Kidney (tissue), 14 donors: ENCODE measurements around the gene EML6. TPM values are rescaled to one million over a fixed set of nuclear protein-coding genes. Genes with fewer than 3 reads are reported as not detected.

ENCODE experiments used
- DNase-seq, 5 donors: peaks; one replicate each; pipeline ENCODE4 v3.0.0-alpha.2; 2013 to 2020
- FAIRE-seq: peaks from 2 replicates; lab custom pipeline; 2012; peaks lifted over from hg19 to GRCh38; lab: Jason Lieb, UNC
- H3K27ac ChIP-seq, 2 donors: one replicate each; pipeline ENCODE4 v1.7.0; 2013; ENCODE audit warnings: low read depth in 2 of 2, low read length in 2 of 2, inconsistent platforms in 1 of 2
- H3K27me3 ChIP-seq: one replicate; pipeline ENCODE4 v1.7.1; 2013; ENCODE audit warnings: low read length, inconsistent platforms; ENCODE audit not compliant: control insufficient read depth, insufficient read depth
- H3K36me3 ChIP-seq, 3 donors: one replicate each; pipeline versions ENCODE4 v1.7.0 to v1.7.1; 2013; ENCODE audit warnings: low read length in 3 of 3, control low read depth in 1 of 3, inconsistent platforms in 1 of 3; ENCODE audit not compliant: insufficient read depth in 3 of 3, control insufficient read depth in 2 of 3
- H3K4me1 ChIP-seq, 3 donors: one replicate each; pipeline versions ENCODE4 v1.7.0 to v1.7.1; 2013; ENCODE audit warnings: low read length in 3 of 3, inconsistent platforms in 1 of 3, low read depth in 1 of 3; ENCODE audit not compliant: control insufficient read depth in 2 of 3, insufficient read depth in 2 of 3
- H3K4me3 ChIP-seq, 3 donors: one replicate each; pipeline versions ENCODE4 v1.7.0 to v1.8.1; 2013; ENCODE audit warnings: low read length in 3 of 3, control low read depth in 1 of 3, inconsistent platforms in 1 of 3
- H3K9ac ChIP-seq, 3 donors: one replicate each; pipeline versions ENCODE4 v1.7.0 to v1.7.1; 2013; ENCODE audit warnings: low read length in 3 of 3, control low read depth in 1 of 3, inconsistent platforms in 1 of 3
- H3K9me3 ChIP-seq, 3 donors: one replicate each; pipeline versions ENCODE4 v1.7.0 to v1.7.1; 2013; ENCODE audit warnings: low read length in 3 of 3, control low read depth in 1 of 3, inconsistent platforms in 1 of 3; ENCODE audit not compliant: control insufficient read depth in 2 of 3, insufficient read depth in 1 of 3
- intact Hi-C: fragments of 100-400 bp; cut with DNase I; formaldehyde crosslinking; loops from one replicate; pipeline ENCODE4 v1.11.1; 2022
- polyA plus RNA-seq: library from polyadenylated mRNA; stranded (reverse); fragments of 350-450 nt; fragmentation: Illumina TruSeq; extraction: RNeasy Lipid Tissue Mini Kit (QIAGEN cat#74804); gene quantifications from one replicate; pipeline ENCODE4 v1.2.3, GENCODE V29; 2014; ENCODE audit warnings: low read depth, low replicate concordance; ENCODE audit not compliant: insufficient read depth
- total RNA-seq: library from RNA; stranded (reverse); fragmentation: NEBNext Ultra II Directional; extraction: Animal tissue kit (Norgen Biotek cat#: 25700); gene quantifications from one replicate; pipeline ENCODE4 v1.2.1, GENCODE V29; 2021
- TF ChIP-seq, protein P1 (sequence below): IDR thresholded peaks from 3 replicates; pipeline ENCODE4 v1.5.1; 2012; ENCODE audit warnings: mild to moderate bottlenecking, moderate library complexity, borderline replicate concordance; ENCODE audit not compliant: insufficient read depth; ENCODE audit errors: extremely low read depth
- donor health status: control.
- donor health status: control.
- donor health status: control.
- donor health status: control.
- donor health status: control.
- donor health status: DM: yes; HTN: yes; CAD: no.
- donor health status: Normal renal cell carcinoma (clear cell type).

Gene EML6
- total and polyA plus RNA-seq, 2 donors from 2014 or later = 1.7 to 3.1 TPM

DNA sequence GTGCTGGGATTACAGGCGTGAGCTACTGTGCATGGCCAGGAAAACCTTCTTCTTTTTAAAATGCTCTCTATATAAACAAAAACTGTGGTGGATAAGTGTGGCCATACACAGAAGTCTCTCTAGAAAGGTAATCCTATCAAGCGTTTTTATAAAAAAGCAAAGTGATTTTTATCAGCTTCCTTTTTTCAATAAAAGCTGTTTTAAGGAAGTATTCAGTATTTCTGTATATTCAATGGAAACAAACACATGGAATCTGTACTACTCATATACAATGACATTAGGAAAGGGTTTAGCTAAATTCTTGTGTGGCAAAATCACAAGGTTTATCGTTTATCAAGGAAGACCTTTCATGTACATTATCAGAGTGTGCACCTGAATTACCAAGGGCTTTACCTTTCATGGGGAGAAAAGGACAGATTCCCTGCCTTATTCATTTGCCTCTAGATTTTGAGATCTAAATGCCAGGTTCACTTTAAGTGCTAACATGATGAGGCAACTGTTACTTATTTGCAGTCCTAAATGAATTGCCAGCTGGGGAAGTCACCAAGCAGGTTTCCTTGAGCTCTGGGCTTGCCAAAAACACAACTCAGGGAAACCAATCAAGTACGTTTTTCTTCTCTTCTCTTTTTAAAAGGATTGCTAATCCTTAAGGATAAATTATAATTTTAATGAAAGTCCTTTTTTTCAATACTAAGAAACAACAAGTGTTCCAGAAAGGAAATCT, 256.0 kb downstream of the EML6 start:
- FAIRE-seq (no peak), DNase-seq (peak in 4 of 5 donors; percentile 23 to 81 (median 54))
- Histone ChIP-seq H3K9ac (no peak overlapping the region), H3K4me1 (peaks cover 2 to 26% (median 13%) of the 10 kb centered on the region in 3 donors), H3K27me3 (no peaks in the 10 kb centered on the region), H3K36me3 (peaks cover 0 to 3% (median 0%) of the 10 kb centered on the region in 3 donors), H3K27ac (peak overlapping the region in 1 of 2 donors; percentile 41), H3K4me3 (no peak overlapping the region), H3K9me3 (no peaks in the 10 kb centered on the region)
- intact Hi-C loops = no loop called here
- TF ChIP-seq, protein P1, sequence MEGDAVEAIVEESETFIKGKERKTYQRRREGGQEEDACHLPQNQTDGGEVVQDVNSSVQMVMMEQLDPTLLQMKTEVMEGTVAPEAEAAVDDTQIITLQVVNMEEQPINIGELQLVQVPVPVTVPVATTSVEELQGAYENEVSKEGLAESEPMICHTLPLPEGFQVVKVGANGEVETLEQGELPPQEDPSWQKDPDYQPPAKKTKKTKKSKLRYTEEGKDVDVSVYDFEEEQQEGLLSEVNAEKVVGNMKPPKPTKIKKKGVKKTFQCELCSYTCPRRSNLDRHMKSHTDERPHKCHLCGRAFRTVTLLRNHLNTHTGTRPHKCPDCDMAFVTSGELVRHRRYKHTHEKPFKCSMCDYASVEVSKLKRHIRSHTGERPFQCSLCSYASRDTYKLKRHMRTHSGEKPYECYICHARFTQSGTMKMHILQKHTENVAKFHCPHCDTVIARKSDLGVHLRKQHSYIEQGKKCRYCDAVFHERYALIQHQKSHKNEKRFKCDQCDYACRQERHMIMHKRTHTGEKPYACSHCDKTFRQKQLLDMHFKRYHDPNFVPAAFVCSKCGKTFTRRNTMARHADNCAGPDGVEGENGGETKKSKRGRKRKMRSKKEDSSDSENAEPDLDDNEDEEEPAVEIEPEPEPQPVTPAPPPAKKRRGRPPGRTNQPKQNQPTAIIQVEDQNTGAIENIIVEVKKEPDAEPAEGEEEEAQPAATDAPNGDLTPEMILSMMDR = no peak

DNA sequence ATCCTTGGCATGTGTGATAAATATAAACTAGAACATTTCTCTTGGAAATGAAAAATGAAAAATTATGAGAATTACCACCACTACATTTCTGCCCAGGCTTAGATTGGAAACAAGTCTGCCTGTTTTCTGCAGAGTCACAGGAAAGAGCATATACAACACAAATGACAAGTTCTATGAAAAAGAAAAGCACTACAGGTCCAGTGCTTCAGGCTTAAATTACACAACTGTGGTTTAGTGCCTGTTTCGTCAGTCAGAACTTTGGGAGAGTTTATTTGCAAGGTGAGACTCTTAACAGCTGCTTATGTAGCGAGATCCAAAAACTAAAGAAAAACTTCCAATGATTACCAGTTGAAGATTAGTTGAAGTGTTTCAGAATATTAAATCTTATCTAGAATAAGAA, 257.9 kb downstream of the EML6 start:
- Histone ChIP-seq H3K27me3 (no peaks in the 10 kb centered on the region), H3K36me3 (peaks cover 0 to 8% (median 2%) of the 10 kb centered on the region in 3 donors), H3K9ac (no peak overlapping the region), H3K4me1 (peaks cover 0 to 22% (median 9%) of the 10 kb centered on the region in 3 donors), H3K27ac (peak overlapping the region in 1 of 2 donors; percentile 24), H3K4me3 (no peak overlapping the region), H3K9me3 (no peaks in the 10 kb centered on the region)
- TF ChIP-seq, protein P1 = no peak
- DNase-seq = peak in 1 of 5 donors; percentile 25
- FAIRE-seq = no peak
- intact Hi-C loops = no loop called here

DNA sequence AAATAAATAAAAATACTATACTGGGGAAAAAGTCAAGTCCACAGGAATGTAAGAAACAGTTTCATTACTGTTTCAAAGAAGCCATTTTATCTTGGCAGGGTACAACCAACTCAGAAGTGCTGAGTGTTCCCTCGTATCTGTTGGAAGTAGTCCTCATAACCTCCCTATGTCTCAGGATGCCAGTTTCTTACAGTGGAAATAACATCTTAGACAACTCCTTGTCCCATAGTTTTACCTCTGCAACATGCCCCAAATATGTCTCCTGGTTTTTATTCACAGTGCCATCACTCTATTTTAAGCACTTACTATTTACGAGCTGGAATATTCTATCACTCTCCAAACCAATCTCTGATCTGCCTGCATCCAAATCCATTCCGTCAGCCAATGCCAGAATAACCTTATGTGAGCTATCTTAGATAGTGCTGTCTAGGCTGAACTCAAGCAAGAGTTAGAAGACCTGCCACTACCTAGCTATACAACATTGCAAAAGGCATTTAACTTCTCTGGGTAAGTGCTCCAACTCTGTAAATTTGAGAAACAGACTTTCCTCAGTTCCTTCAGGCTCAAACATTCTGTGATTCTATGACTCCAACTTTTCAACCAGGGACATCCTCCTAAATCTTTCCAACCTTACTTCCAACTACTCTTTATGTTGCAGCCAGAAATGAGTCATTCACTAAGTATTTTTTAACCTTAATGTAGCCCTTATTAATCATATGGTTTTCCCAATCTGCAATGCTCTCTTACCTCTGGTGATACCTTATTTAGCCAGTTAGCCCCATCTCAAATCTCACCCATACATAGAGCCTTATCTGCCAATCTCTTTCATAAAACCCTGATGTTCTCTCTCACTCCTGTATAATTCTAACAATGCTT, 260.1 kb downstream of the EML6 start:
- Histone ChIP-seq H3K9ac (no peak overlapping the region), H3K27ac (peak overlapping the region in 1 of 2 donors; percentile 55), H3K4me1 (peaks cover 0 to 7% (median 4%) of the 10 kb centered on the region in 3 donors), H3K27me3 (no peaks in the 10 kb centered on the region), H3K4me3 (no peak overlapping the region), H3K36me3 (peaks cover 2 to 14% (median 7%) of the 10 kb centered on the region in 3 donors), H3K9me3 (no peaks in the 10 kb centered on the region)
- DNase-seq (no peak), FAIRE-seq (no peak)
- intact Hi-C loops = no loop called here
- TF ChIP-seq, protein P1 = no peak
